Right ventricle myocardium inferior (tissue), 1 donor: ENCODE measurements around the gene C6orf136. TPM values are rescaled to one million over a fixed set of nuclear protein-coding genes. Genes with fewer than 3 reads are reported as not detected.
"Not testable (repeated sequence)": the region's sequence is repeated elsewhere in the genome, so short reads cannot be mapped to it uniquely, and the experiment has no call there.

Source experiments
- ATAC-seq: fragments of 200-7000 bp; cut with Tn5 transposase; one replicate; pipeline ENCODE4 v1.9.1; 2020; ENCODE audit warnings: mild to moderate bottlenecking, moderate library complexity
- DNase-seq: peaks from one replicate; pipeline ENCODE4 v3.0.0; 2021; ENCODE audit errors: missing footprints
- intact Hi-C: fragments of 100-400 bp; cut with DNase I; formaldehyde crosslinking; loops from one replicate; pipeline ENCODE4 v1.11.0; 2022
- long read RNA-seq: library from polyadenylated mRNA; unstranded; transcript quantifications from one replicate; pipeline ENCODE4 v2.0.0, GENCODE V29; 2021
- total RNA-seq: library from RNA; stranded (reverse); fragmentation: NEBNext Ultra II Directional; extraction: Animal tissue kit (Norgen Biotek cat#: 25700); gene quantifications from one replicate; pipeline ENCODE4 v1.2.1, GENCODE V29; 2021
- donor health status: DM: no; HTN: yes; CAD: no; lungs with severe emphysema.

Gene C6orf136, protein sequence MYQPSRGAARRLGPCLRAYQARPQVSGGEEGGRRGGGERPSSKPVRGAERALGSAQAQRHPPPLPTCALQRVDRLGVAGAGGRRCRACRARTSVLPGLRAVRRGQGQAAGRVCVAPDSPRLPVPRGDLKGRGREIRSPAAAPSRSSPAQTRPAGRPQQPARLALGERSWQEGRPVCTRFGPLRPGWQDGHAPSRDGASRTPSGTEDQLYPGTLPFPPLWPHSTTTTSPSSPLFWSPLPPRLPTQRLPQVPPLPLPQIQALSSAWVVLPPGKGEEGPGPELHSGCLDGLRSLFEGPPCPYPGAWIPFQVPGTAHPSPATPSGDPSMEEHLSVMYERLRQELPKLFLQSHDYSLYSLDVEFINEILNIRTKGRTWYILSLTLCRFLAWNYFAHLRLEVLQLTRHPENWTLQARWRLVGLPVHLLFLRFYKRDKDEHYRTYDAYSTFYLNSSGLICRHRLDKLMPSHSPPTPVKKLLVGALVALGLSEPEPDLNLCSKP
- 54.1 TPM for total RNA-seq
- long read RNA-seq, transcript C6orf136-201 (6 exons, 1,978 nt): minor isoform, 5 of 27 reads
- long read RNA-seq, transcript C6orf136-203 (6 exons, 1,402 nt): major isoform, 16 of 27 reads
- long read RNA-seq, partial matches to known transcripts: 2 of 27 reads
- long read RNA-seq, other reads (novel, unspliced or antisense): 4 of 27 reads

DNA sequence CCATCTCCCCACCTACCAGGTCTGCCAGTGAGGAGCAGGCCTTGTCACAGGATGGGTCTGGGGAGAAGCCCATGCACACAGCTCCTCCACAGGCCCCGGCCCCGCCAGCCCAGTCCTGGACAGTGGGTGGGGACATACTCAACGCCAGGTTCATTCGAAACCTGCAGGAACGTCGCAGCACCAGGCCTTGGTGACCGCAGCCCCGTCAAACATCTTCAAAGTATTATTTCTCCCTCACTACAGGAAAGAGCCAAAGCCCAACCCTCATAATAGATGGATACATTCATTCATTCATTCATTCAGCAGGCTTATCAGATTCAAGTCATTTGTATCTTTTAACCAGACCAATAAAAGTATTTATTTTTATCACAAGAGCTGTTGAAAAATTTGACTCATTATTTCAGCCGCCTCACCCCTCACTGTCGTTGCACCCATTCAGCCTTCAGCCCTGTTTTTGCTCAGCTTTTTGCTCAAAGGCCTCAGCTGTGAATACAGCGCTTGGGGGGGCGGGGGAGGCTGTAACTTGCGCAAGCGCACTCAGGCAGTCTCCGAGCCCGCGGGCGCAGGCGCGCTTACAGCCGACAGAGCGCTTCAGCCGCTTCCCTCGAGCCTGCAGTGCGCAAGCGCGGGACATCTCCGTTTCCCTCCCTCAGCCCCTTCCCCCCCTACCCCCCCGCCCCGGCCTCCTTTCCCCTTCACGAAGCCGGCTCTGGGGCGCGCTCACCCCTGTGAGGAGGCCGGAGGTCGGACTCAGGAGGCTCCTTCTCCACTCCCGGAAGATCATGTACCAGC is at the start of gene C6orf136:
Gene C6orf136 (plus strand): TSS at position 684 of the 792 bp plus-strand sequence. CDS start 99 bp downstream, at position 783.
- DNase-seq: peak; percentile 97
- intact Hi-C loops: no loop called here
- peak; percentile 93 for ATAC-seq

DNA sequence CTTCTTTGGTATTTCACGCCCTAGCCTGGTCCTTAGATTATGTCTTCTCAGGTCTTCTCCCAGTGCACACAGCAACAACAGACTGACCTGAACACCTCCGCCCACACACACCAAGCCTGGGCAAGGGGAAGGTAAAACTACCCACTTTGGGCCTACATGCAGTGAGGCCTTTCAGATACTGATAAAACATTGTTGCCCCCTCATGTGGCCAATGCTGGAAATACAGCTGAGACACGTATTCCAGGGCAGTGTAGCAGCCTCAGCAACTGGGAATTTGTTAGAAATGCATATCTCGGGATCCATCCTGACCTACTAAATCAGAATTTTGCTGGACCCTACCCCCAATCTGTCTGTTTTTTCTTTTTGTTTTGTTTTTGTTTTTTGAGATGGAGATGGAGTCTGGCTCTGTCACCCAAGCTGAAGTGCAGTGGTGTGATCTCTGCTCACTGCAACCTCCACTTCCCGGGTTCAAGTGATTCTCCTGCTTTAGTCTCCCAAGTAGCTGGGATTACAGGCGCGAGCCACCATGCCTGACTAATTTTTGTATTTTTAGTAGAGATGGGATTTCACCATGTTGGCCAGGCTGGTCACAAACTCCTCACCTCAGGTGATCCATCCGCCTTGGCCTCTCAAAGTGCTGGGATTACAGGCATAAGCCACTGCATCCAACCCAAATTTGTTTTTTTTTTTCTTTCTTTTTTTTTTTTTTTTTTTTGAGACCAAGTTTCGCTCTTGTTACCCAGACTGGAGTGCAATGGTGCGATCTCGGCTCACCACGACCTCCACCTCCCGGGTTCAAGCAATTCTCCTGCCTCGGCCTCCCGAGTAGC is 49.4 kb upstream of the C6orf136 start:
- intact Hi-C loops: loop anchor here (5.0 kb wide), 2 partner anchors 55 to 115 kb away; no protein-coding TSS in a partner anchor
- ATAC-seq: peak; percentile 63
- DNase-seq: not testable (repeated sequence)

DNA sequence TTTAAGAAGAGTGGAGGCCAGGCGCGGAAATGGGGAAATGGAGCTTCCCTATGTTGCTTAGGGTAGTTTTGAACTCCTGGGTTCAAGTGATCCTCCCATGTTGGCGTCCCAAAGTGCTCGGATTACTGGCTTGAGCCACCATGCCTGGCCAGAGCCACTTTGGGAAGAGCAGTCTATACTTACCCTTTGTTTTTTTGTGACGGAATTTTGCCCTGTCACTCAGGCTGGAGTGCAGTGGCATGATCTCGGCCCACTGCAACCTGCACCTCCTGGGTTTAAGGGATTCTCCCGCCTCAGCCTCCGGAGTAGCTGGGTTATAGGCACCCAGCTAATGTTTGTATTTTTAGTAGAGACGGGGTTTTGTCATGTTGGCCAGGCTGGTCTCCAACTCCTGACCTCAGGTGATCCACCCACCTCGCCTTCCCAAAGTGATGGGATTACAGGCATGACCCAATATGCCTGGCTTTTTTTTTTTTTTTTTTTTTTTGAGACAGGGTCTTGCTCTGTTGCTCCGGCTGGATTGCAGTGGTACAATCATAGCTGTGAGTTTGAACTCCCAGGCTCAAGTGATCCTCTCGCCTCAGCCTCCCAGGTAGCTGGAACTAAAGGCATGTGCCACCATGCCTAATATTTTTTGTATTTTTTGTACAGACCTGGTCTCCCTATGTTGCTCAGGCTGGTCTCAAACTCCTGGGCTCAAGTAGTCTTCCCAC is 47.9 kb upstream of the C6orf136 start:
- peak; percentile 3 for ATAC-seq
- intact Hi-C loops: loop anchor here (5.0 kb wide), 2 partner anchors 57 to 117 kb away; no protein-coding TSS in a partner anchor
- no peak for DNase-seq

DNA sequence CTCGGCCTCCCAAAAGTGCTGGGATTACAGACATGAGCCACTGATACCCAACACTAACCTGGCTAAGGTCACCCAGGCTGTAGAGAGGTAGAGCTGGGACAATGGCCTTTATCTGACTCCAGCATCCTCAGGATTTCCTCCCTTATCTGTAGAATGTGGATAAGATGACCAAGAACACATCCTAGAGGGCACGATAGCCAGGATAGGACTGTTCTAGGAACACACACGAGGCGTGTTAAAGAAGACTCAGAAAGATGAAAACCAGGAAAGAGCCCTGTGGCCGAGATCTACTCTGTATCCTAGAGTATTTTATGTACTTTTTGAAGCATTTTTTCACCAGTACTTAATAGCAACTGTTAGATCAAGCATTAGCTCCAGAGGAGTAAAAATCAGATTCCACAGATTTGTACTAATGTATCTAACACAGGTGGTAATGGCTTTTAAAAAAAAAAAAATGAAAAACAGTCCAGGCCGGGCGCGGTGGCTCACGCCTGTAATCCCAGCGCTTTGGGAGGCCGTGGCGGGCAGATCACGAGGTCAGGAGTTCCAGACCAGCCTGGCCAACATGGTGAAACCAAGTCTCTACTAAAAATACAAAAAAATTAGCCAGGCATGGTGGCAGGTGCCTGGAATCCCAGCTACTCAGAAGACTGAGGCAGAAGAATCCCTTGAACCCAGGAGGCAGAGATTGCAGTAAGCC is 47.2 kb upstream of the C6orf136 start:
- intact Hi-C loops: loop anchor here (5.0 kb wide), 2 partner anchors 57 to 117 kb away; no protein-coding TSS in a partner anchor
- DNase-seq: no peak
- no peak for ATAC-seq

DNA sequence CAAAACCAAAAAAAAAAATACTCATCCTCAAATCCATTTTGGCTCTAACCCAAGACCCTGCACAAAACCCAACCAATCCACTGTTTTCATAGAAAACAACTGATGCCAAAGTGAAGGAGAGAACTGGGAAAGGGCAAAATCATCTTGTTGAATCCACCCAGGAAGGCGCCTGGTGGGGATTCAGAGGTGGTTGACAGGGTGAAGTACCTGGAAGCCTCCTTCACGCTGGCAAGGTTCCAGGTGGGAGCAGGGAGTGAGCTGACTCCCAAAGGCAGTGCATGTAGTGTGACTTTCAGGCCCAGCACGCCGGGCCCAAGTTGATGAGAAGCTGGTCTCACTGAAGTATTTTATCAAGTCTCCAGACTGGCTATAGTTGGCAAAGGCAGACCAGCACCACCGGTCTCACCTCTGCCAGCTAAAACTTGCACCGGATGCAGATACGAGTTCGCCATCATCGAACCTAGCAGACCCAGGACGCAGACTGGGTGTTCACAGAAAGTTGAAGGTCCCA is 46.4 kb upstream of the C6orf136 start:
- no peak for DNase-seq
- no peak for ATAC-seq
- intact Hi-C loops: no loop called here

DNA sequence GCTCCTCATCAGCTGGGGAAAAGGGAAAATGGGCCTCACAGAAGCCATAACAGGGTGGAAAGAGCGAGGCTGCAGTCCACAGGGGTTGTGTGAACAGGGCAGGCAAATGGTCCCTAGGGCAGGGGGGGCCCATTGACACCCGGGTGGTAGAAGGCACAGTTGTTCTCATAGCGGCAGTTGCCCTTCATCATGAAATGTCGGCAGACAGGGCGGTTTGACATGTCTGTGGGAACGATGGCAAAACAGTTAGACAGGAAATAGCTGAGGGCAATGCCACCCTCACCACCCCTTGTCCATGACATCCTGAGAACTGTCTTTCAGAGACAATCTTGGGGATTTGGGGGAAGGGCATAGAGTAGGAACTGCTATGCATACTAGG is 45.5 kb upstream of the C6orf136 start:
- intact Hi-C loops: no loop called here
- ATAC-seq: no peak

DNA sequence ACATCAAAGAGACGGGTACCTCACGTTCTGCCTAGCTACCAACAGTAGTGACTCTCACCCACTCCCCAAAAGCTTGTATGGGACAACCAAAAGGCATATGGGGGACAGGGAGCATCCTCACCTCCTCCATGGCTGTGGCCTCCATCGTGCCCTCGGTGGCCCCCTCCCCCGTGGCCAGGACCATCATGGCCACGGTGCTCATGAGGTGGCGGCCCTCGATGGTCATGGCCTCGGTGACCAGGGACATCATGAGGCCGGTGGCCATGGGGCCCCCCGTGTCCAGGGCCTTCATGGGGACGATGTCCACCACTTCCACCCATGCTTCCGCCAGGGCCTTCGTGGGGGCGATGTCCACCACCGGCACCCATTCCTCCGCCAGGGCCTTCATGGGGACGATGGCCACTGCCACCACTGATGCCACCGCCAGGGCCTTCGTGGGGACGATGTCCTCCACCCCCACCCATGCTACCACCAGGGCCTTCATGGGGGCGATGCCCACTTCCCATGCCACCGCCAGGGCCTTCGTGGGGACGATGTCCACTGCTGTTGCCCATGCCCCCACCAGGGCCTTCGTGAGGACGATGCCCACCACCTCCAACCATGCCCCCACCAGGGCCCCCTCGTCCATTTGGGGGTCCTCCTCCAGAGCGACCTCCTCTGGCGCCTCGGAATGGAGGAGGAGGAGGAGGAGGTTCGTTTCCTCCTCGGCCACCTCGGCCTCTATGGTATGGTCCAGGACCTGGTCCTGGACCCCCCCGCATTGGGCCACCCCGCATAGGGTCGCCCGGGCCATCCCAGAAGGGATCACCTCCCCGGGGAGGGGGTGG is 44.9 kb upstream of the C6orf136 start:
- no peak for DNase-seq
- intact Hi-C loops: no loop called here
- no peak for ATAC-seq

More for the DNA sequence above, 45.5 kb upstream of the C6orf136 start:
- no peak for DNase-seq

DNA sequence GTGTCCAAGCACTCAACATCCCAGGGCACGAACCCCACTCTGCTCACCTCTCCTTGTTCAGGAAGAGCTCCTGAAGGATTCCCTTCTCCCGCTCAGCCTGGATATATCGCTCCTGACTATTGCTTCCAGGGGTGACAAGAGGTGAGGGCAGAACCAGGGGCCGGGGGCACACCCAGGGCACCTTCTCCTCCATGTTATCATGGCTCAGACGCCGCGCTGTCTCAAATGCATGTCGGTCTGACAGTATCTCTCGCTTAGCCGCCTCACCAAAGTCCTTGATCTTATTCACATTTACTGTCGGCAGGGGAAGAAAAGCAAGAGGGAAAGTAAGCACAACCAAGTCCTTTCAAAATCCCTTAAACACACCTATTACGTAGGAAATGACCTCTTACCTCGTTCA is 43.0 kb upstream of the C6orf136 start:
- intact Hi-C loops: no loop called here
- ATAC-seq (no peak), DNase-seq (no peak)

DNA sequence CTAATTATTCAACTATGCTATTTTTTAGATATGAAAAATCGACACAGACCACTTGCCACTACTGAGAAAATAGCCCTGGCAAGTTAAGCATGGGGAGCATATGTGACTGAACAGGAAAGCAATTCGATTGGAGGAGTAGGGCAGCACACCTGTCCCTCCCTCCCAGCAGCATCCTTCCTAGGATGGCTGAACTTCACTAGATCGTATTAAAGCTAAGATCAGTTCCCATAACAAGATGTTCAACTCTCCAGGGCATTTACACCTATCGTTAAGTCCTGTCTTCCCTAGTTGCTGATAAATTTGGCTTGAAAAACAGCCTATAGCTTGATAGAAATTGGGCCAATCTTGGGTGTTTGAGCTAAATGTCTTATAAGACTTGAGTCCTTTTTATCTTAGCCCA is 36.9 kb upstream of the C6orf136 start:
- ATAC-seq: no peak
- DNase-seq: no peak
- intact Hi-C loops: loop anchor here (5.0 kb wide), 2 partner anchors 38 to 123 kb away; partner anchors contain the start of genes ABCF1 and HLA-E

DNA sequence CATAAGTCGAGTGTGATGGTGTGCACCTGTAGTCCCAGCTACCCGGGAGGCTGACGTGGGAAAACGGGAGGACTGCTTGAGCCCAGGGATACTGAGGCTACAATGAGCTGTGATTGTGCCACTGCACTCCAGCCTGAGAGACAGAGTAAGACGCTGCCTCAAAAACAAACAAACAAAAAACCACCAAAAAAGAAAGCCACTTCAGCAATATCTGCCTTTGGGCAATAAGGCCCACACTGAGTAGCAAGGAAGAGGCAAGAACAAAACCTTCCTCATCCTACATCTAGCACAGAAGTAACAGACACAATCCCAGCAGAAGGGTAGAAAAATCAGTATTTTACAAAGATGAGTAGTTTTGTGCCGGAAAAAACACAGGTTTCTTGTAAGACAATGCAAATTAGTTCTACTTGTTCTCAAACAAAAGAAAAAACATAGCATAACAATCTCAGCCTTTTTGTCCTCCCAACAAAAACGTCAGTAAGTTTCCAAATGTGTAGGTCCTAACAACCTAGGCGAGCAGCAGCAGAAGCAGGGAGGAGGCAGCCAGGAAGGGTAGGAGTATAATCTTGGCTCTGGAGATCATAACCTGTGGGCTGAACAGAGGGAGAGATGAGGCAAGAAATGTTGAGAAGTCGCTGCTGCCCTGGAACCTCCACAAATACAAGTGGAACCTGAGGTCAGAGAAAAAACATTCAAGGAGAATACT is 35.6 kb upstream of the C6orf136 start:
- intact Hi-C loops: loop anchor here (5.0 kb wide), 2 partner anchors 39 to 124 kb away; partner anchors contain the start of genes ABCF1 and HLA-E
- no peak for ATAC-seq
- no peak for DNase-seq

DNA sequence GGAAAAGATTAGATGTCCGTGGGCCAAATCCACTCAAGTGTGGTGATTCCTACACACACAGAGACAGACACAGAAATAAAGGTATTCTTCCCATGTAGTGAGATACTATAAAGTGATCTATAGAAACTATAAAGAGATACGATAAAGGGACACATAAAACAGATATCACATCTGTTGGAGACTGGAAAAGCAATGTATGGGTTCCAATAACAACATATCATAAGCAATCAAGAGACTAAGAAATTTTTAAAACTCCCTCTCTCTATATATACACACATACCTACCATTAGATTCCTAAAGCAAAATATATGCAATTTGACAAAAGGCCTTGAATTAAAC is 35.1 kb upstream of the C6orf136 start:
- intact Hi-C loops: loop anchor here (5.0 kb wide), 2 partner anchors 40 to 125 kb away; partner anchors contain the start of genes ABCF1 and HLA-E
- ATAC-seq: no peak
- no peak for DNase-seq

DNA sequence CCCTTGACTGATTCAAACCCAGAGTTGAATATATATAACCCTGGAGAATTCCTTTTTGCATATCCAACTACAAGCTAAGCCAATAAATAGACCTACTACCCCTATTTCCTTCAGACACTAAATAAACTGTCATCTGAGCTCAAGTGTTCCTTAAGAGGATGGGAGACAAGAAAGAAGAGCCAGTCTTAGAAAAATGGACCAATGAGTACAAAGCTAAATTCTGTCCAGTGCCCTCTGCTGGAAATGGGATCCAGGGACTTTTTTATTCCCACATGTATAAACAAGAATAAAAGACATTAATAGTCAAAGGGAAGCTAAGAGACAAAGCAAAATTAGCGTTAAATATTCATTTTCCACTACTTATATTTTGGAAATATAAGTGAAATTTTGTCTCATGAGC is 34.7 kb upstream of the C6orf136 start:
- no peak for DNase-seq
- ATAC-seq: no peak
- intact Hi-C loops: loop anchor here (5.0 kb wide), 2 partner anchors 40 to 125 kb away; partner anchors contain the start of genes ABCF1 and HLA-E

DNA sequence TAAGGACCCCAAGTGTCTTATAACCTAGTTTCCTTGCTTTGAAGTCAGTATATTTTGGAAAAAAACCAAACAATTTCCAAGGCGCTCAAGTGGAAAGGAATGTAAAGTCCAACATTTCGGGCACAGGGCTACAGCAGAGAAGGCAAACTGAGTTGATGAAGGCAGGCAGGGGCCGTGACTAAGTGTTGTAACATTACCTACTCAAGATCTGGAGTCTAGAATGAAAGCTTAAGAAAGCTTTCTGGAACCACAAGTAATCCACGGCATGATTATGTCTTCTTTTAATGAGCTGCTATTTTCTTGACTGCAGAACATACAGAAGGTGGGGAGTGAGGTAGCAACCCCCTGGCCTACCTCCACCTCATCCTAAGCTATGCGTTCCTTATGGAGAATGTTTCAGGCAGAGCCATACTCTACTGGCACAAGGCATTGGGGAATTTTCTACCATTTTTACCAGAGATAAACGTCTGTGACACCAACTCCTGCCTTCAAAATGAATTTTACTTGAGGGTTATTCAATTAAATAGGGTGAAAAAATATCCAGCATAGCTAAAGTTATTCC is 34.2 kb upstream of the C6orf136 start:
- ATAC-seq (no peak), DNase-seq (no peak)
- intact Hi-C loops: loop anchor here (5.0 kb wide), 2 partner anchors 40 to 125 kb away; partner anchors contain the start of genes ABCF1 and HLA-E

DNA sequence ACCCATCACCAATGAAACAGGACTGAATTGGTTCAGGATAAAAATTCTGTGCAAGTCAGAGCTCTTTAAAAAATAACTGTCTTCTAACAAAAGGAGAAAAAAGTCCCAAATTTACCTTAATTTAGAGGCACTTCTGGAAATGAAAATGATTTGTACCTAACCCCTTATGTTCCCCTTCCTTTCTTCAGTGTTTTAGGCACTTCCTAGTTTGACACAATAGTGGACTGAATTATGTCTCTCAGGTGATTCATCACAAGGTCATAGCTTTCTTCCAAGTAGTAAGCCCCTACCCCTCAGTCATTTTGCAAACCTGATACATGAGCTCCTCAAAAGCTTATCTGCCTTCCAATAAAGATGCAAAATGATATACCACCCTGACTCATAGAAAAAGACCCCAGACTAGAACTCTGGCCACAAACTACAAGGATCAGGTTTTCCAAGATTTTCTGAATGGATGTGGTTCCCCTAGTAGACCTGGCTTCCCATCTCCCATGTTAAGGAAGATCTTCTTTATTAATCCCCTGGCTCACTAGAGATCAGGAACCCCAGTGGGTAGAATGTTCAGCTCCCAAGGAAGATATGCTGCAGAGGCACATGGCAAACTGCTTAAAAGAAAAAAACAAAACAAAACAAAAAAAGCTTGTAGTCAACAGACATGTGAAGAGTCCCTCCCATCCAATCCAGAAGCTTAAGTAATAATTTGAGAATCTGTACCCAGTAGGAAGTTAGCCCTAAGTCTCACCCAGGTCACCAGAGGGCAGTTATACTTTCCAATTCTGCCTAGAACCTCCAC is 33.5 kb upstream of the C6orf136 start:
- no peak for DNase-seq
- ATAC-seq: no peak
- intact Hi-C loops: loop anchor here (5.0 kb wide), 2 partner anchors 41 to 126 kb away; partner anchors contain the start of genes ABCF1 and HLA-E
